ENCODE results near the gene NMT2. TPM values are rescaled to one million over a fixed set of nuclear protein-coding genes. Genes with fewer than 3 reads are reported as not detected.

NMT2 gene
- total RNA-seq, 4 donors from 2014 or later = 15.7 to 19.4 (median 18.4) TPM

DNA sequence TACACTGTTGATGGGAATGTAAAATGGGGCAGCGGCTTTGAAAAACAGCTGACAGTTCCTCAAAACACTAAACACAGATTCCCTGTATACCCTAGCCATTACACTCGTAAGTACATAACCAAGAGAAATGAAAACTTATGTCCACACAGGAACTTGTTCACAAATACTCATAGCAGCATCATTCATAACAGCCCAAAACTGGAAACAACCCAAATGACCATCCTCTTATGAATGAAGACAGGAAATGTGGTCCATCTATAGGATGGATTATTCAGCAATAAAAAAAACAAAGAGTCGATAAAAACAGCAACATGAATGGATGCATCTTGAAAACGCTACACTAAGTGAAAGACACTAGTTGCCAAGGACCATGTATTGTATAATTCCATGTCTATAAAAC lies 23.7 kb downstream of the NMT2 start:
- ATAC-seq = no peak
- Histone ChIP-seq H3K9me3 (no peaks in the 10 kb centered on the region), H3K27ac (no peak overlapping the region), H3K4me1 (peaks cover 0 to 13% (median 0%) of the 10 kb centered on the region in 3 donors), H3K4me3 (no peak overlapping the region), H3K27me3 (no peaks in the 10 kb centered on the region), H3K36me3 (peaks cover 0 to 15% of the 10 kb centered on the region in 2 donors)
- TF ChIP-seq, protein P1, sequence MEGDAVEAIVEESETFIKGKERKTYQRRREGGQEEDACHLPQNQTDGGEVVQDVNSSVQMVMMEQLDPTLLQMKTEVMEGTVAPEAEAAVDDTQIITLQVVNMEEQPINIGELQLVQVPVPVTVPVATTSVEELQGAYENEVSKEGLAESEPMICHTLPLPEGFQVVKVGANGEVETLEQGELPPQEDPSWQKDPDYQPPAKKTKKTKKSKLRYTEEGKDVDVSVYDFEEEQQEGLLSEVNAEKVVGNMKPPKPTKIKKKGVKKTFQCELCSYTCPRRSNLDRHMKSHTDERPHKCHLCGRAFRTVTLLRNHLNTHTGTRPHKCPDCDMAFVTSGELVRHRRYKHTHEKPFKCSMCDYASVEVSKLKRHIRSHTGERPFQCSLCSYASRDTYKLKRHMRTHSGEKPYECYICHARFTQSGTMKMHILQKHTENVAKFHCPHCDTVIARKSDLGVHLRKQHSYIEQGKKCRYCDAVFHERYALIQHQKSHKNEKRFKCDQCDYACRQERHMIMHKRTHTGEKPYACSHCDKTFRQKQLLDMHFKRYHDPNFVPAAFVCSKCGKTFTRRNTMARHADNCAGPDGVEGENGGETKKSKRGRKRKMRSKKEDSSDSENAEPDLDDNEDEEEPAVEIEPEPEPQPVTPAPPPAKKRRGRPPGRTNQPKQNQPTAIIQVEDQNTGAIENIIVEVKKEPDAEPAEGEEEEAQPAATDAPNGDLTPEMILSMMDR (IDR thresholded peaks at IDR 0.05) = no peak
- TF ChIP-seq POLR2AphosphoS5 (IDR thresholded peaks at IDR 0.05) = no peak
- TF ChIP-seq POLR2A (IDR thresholded peaks at IDR 0.05) = no peak
- no peak for TF ChIP-seq EP300 (IDR thresholded peaks at IDR 0.05)
- 50 to 70% methylated on average over 3 to 4 of the region's 4 CpGs for WGBS, 2 donors (ENCODE audit: low coverage in 1 of 2)

DNA sequence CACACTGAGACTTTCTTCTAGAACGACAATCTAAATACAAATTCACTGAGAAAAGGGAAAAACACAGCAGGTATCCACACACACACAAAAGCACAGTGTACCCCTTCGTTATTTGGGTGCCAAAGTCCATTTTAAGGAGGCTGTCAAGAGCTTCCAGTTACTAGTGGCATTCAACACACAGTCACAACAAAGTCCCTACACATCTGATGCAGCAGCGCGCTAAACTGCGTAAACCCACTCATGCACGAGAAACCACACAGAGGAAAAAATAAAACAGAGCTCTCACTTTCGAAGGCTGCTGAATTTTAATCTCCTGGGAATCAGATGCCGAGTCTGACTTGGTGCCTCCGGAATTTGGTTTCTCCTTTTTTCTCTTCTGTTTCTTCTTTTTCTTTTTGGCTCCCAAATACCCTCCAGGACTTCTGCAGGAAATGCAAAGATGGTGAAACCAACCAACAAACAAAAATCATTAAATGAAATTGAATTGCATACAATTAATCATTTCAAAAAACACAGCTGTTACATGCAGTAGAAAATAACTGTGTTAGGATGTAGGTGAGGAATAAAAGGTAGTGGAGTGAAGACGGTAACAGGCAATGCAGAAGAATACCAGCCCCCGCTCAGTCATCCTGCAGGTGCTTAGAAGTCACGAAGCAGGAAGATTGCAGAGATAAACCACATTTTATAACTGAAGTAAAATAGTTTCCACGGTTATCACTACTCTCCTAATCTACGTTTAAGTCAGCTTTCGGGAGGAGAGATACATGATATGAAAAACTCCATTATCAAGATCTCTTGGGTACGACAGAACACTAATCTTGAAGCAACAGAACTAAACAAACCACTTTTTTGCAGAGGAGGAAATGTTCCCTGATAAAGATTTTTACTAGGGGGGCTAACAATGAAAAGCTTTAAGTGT lies 27.1 kb downstream of the NMT2 start:
- 74 to 89% methylated on average over 13 to 16 of the region's 16 CpGs for WGBS, 2 donors (ENCODE audit: low coverage in 1 of 2)
- peaks cover 0 to 13% (median 0%) of the 10 kb centered on the region in 3 donors for H3K4me1 ChIP-seq
- peaks cover 0 to 27% of the 10 kb centered on the region in 2 donors for H3K36me3 ChIP-seq
- TF ChIP-seq EP300 (IDR thresholded peaks at IDR 0.05) (no peak), POLR2A (IDR thresholded peaks at IDR 0.05) (no peak), POLR2AphosphoS5 (IDR thresholded peaks at IDR 0.05) (no peak)
- TF ChIP-seq, protein P1 (IDR thresholded peaks at IDR 0.05) = no peak
- no peak overlapping the region for H3K4me3 ChIP-seq
- no peak overlapping the region for H3K27ac ChIP-seq
- no peak for ATAC-seq
- no peaks in the 10 kb centered on the region for H3K27me3 ChIP-seq
- H3K9me3 ChIP-seq = no peaks in the 10 kb centered on the region

DNA sequence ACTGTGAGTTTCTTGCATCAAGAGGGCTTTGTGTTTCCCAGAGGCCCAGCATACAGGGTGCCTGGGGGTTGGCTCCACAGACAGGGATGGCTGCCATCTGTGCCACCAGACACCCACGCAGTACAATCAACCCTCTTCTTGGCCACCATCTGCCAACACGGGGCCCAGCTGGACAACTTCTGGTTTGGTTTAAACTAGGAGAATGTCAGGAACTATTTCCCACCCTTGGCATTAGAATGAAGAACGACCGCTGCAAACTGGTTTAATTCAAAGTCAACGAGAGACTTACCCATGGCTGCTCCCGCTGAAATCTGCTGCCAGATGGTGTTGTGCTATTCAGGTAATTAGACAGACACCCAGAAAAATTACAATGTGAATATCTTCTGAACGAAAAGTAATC lies 27.8 kb downstream of the NMT2 start:
- Histone ChIP-seq H3K9me3 (no peaks in the 10 kb centered on the region), H3K4me3 (no peak overlapping the region), H3K36me3 (peaks cover 0 to 27% of the 10 kb centered on the region in 2 donors), H3K4me1 (peaks cover 0 to 13% (median 0%) of the 10 kb centered on the region in 3 donors), H3K27me3 (no peaks in the 10 kb centered on the region), H3K27ac (no peak overlapping the region)
- ATAC-seq = no peak
- TF ChIP-seq POLR2A (IDR thresholded peaks at IDR 0.05) (no peak), EP300 (IDR thresholded peaks at IDR 0.05) (no peak), POLR2AphosphoS5 (IDR thresholded peaks at IDR 0.05) (no peak)
- TF ChIP-seq, protein P1 (IDR thresholded peaks at IDR 0.05) = no peak
- 87 to 89% methylated on average over 3 to 5 of the region's 7 CpGs for WGBS, 2 donors (ENCODE audit: low coverage in 1 of 2)

DNA sequence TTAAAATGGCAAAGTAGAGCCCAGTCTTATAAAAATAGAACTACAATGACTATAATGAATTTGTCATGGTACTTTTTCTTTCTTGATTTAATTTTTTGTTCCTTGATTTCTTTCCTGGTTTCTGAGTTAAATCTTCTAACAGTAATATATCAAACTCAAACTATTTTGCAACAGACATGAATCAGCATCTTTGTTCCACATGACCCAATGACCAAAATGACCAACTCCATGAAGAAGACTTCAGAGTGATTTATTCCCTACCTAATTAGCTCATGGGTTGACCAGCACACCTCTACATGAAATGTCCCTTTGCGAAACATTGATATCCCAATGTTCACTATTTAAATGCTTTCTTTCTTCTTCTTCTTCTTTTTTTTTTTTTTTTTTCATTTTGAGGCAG lies 30.9 kb downstream of the NMT2 start:
- WGBS, 2 donors (ENCODE audit: low coverage in 1 of 2) = 100% methylated on average over 1 of the region's 1 CpG
- Histone ChIP-seq H3K36me3 (peaks cover 0 to 57% of the 10 kb centered on the region in 2 donors), H3K27ac (no peak overlapping the region), H3K4me3 (no peak overlapping the region), H3K9me3 (no peaks in the 10 kb centered on the region), H3K27me3 (no peaks in the 10 kb centered on the region), H3K4me1 (peaks cover 0 to 8% (median 0%) of the 10 kb centered on the region in 3 donors)
- no peak for TF ChIP-seq EP300 (IDR thresholded peaks at IDR 0.05)
- no peak for TF ChIP-seq POLR2AphosphoS5 (IDR thresholded peaks at IDR 0.05)
- TF ChIP-seq POLR2A (IDR thresholded peaks at IDR 0.05) = no peak
- TF ChIP-seq, protein P1 (IDR thresholded peaks at IDR 0.05) = no peak
- ATAC-seq = no peak

DNA sequence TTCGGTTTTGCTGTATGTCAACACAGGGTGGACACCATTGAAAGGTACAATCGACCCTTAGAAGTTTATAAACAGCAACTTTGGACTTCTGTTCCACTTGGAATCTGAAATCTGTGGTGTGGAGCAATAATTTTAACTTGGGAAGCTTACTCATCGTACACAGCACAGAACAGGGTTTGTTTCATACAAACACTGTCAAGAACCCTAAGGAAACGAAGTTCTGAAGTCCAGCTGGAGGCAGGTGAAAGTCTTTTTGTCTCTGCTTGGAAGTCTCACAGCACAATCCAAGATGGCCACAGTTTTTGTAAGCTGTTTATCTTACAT lies 31.5 kb downstream of the NMT2 start:
- peaks cover 0 to 63% of the 10 kb centered on the region in 2 donors for H3K36me3 ChIP-seq
- WGBS, 2 donors (ENCODE audit: low coverage in 1 of 2) = 63 to 76% methylated on average over 3 to 4 of the region's 4 CpGs
- no peaks in the 10 kb centered on the region for H3K9me3 ChIP-seq
- H3K4me3 ChIP-seq = no peak overlapping the region
- no peak for TF ChIP-seq POLR2AphosphoS5 (IDR thresholded peaks at IDR 0.05)
- TF ChIP-seq POLR2A (IDR thresholded peaks at IDR 0.05) = no peak
- TF ChIP-seq EP300 (IDR thresholded peaks at IDR 0.05) = no peak
- TF ChIP-seq, protein P1 (IDR thresholded peaks at IDR 0.05) = no peak
- H3K27ac ChIP-seq = no peak overlapping the region
- H3K4me1 ChIP-seq = peaks cover 0 to 2% (median 0%) of the 10 kb centered on the region in 3 donors
- peak; percentile 36 for ATAC-seq
- H3K27me3 ChIP-seq = no peaks in the 10 kb centered on the region
